Measurements from ENCODE around the gene HSD3B1. TPM values are rescaled to one million over a fixed set of nuclear protein-coding genes. Genes with fewer than 3 reads are reported as not detected.
A peak's percentile ranks its signal among the peaks of the same experiment; 100 is the strongest.

HSD3B1 gene
- polyA plus RNA-seq, 1 donor (not counting 4 experiments of a cell fraction or from before 2014, with no cell fraction given): 0.34 TPM

GRCh38 chr1:119535381-119535780 lies 28.4 kb downstream of the HSD3B1 start:
- Histone ChIP-seq H3K4me2 (ENCODE audit: control insufficient read depth, extremely low read depth, insufficient read depth, low read depth, low read length) (no peak overlapping the region), H3K36me3 (ENCODE audit: control insufficient read depth in 2 of 2, extremely low read depth in 1 of 2, insufficient read depth in 2 of 2, low read length in 2 of 2) (no peaks in the 10 kb centered on the region), H3K9ac (ENCODE audit: control insufficient read depth, extremely low read depth, insufficient read depth, low read length) (no peak overlapping the region), H2AFZ (ENCODE audit: control insufficient read depth, low read length) (no peak overlapping the region), H4K20me1 (ENCODE audit: control insufficient read depth, extremely low read depth, insufficient read depth, low read length) (no peaks in the 10 kb centered on the region), H3K9me3 (ENCODE audit: control insufficient read depth, low read depth, low read length) (no peaks in the 10 kb centered on the region), H3K79me2 (ENCODE audit: control insufficient read depth, insufficient read depth, low read length) (no peaks in the 10 kb centered on the region), H3K4me1 (ENCODE audit: control insufficient read depth, extremely low read depth, insufficient read depth, low read length) (no peaks in the 10 kb centered on the region), H3K9me1 (ENCODE audit: control insufficient read depth, extremely low read depth, insufficient read depth, low read length) (no peaks in the 10 kb centered on the region), H3K4me3 (ENCODE audit: control insufficient read depth in 2 of 3, extremely low read depth in 1 of 3, insufficient read depth in 2 of 3, low read depth in 1 of 3, low read length in 3 of 3) (no peak overlapping the region), H3K27me3 (ENCODE audit: control insufficient read depth, extremely low read depth, insufficient read depth, low read length) (no peaks in the 10 kb centered on the region), H3K27ac (ENCODE audit: control insufficient read depth, insufficient read depth, low read length) (no peak overlapping the region)
- FAIRE-seq: peak; percentile 32
- DNase-seq (ENCODE audit: low read depth, low spot score): no peak
- dilution Hi-C loops (cut with MboI; ENCODE audit: extremely low pct_ligation_motif_present, low sequenced_read_pairs): no loop called here
- TF ChIP-seq, protein P1, sequence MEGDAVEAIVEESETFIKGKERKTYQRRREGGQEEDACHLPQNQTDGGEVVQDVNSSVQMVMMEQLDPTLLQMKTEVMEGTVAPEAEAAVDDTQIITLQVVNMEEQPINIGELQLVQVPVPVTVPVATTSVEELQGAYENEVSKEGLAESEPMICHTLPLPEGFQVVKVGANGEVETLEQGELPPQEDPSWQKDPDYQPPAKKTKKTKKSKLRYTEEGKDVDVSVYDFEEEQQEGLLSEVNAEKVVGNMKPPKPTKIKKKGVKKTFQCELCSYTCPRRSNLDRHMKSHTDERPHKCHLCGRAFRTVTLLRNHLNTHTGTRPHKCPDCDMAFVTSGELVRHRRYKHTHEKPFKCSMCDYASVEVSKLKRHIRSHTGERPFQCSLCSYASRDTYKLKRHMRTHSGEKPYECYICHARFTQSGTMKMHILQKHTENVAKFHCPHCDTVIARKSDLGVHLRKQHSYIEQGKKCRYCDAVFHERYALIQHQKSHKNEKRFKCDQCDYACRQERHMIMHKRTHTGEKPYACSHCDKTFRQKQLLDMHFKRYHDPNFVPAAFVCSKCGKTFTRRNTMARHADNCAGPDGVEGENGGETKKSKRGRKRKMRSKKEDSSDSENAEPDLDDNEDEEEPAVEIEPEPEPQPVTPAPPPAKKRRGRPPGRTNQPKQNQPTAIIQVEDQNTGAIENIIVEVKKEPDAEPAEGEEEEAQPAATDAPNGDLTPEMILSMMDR (optimal IDR thresholded peaks at IDR 0.05 in 1 of 3, IDR thresholded peaks at IDR 0.05 in 1 of 3, conservative IDR thresholded peaks at IDR 0.05 in 1 of 3; ENCODE audit: extremely low read depth in 1 of 3, insufficient read depth in 2 of 3, low read length in 3 of 3): no peak
- TF ChIP-seq EZH2 (IDR thresholded peaks at IDR 0.05; ENCODE audit: low read length): no peak

GRCh38 chr1:119537966-119538365 lies 31.0 kb downstream of the HSD3B1 start:
- FAIRE-seq: no peak
- dilution Hi-C loops (cut with MboI; ENCODE audit: extremely low pct_ligation_motif_present, low sequenced_read_pairs): no loop called here
- Histone ChIP-seq H3K4me2 (ENCODE audit: control insufficient read depth, extremely low read depth, insufficient read depth, low read depth, low read length) (no peak overlapping the region), H3K36me3 (ENCODE audit: control insufficient read depth in 2 of 2, extremely low read depth in 1 of 2, insufficient read depth in 2 of 2, low read length in 2 of 2) (no peaks in the 10 kb centered on the region), H3K4me3 (ENCODE audit: control insufficient read depth in 2 of 3, extremely low read depth in 1 of 3, insufficient read depth in 2 of 3, low read depth in 1 of 3, low read length in 3 of 3) (no peak overlapping the region), H3K79me2 (ENCODE audit: control insufficient read depth, insufficient read depth, low read length) (no peaks in the 10 kb centered on the region), H3K27ac (ENCODE audit: control insufficient read depth, insufficient read depth, low read length) (no peak overlapping the region), H2AFZ (ENCODE audit: control insufficient read depth, low read length) (no peak overlapping the region), H4K20me1 (ENCODE audit: control insufficient read depth, extremely low read depth, insufficient read depth, low read length) (no peaks in the 10 kb centered on the region), H3K9ac (ENCODE audit: control insufficient read depth, extremely low read depth, insufficient read depth, low read length) (no peak overlapping the region), H3K9me1 (ENCODE audit: control insufficient read depth, extremely low read depth, insufficient read depth, low read length) (no peaks in the 10 kb centered on the region), H3K27me3 (ENCODE audit: control insufficient read depth, extremely low read depth, insufficient read depth, low read length) (no peaks in the 10 kb centered on the region), H3K9me3 (ENCODE audit: control insufficient read depth, low read depth, low read length) (no peaks in the 10 kb centered on the region), H3K4me1 (ENCODE audit: control insufficient read depth, extremely low read depth, insufficient read depth, low read length) (peaks cover 10% of the 10 kb centered on the region)
- no peak for DNase-seq (ENCODE audit: low read depth, low spot score)
- no peak for TF ChIP-seq EZH2 (IDR thresholded peaks at IDR 0.05; ENCODE audit: low read length)
- TF ChIP-seq, protein P1 (optimal IDR thresholded peaks at IDR 0.05 in 1 of 3, IDR thresholded peaks at IDR 0.05 in 1 of 3, conservative IDR thresholded peaks at IDR 0.05 in 1 of 3; ENCODE audit: extremely low read depth in 1 of 3, insufficient read depth in 2 of 3, low read length in 3 of 3): no peak

Measured in keratinocyte (primary cell).